CD1c-positive myeloid dendritic cell (primary cell): ENCODE data around the gene KDM6A.
"Not testable (repeated sequence)": the region's sequence is repeated elsewhere in the genome, so short reads cannot be mapped to it uniquely, and the experiment has no call there.

ENCODE experiments used
- DNase-seq: peaks from one replicate; pipeline ENCODE4 v3.0.0-alpha.2; 2016; ENCODE audit errors: extremely low spot score

The KDM6A gene

DNA sequence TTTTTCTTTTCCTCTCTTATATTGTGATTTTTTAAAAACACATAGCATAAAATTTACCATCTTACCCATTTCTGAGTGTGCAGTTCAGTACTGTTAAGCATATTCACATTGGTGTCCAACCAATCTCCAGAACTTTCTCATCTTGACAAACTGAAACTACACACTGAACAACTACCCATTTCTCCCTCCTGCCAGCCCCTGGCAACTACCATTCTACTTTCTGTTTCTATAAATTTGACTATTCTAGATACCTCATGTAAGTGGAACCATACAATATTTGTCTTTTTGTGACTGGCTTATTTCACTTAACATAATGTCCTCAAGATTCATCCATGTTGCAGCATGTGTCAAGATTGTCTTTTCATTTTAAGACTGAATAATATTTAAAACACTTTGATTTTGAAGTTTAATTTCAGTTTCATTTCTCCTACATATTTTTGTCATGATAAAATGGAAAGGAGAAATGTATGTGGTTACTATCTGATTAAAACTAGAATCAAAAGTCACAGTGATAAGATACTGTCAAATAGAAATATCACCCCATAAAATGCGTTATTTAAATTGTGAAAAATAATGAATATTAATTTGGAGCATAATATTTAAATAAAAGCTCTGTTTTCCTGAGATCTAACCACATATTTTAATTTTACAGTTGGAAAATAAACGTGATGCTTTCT is 204.9 kb downstream of the KDM6A start:
- DNase-seq = no peak

DNA sequence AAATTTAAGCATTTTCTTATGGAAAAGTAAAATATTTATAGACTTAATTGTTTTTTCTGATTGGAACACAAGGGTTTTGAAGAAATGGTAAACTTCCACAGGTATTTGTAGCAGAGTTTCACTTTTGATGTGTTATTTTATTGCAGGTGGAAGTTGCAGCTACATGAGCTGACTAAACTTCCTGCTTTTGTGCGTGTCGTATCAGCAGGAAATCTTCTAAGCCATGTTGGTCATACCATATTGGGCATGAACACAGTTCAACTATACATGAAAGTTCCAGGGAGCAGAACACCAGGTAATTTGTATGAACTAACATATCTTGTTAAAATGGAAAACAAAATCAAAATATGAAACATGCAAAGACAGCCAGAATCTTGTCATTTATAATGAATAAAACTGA is 210.3 kb downstream of the KDM6A start:
- no peak for DNase-seq

DNA sequence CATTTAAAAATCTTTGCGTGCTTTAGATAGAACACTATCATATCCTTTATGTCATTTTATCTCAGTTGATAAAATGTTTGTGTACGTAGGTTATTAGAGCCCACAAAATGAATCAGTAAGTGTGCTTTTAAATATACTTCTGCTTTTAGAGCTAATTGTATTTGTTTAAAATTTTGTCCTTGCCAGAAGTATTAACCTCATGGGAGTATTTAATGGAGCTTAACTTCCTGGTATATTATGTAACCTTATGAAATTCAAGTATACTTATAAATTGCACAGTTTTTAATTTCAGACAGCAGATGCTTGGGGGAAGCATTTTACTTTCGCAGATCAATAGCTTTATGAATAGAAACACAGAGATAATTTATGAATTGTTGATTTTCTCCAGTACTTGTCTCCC is 237.5 kb downstream of the KDM6A start:
- no peak for DNase-seq

DNA sequence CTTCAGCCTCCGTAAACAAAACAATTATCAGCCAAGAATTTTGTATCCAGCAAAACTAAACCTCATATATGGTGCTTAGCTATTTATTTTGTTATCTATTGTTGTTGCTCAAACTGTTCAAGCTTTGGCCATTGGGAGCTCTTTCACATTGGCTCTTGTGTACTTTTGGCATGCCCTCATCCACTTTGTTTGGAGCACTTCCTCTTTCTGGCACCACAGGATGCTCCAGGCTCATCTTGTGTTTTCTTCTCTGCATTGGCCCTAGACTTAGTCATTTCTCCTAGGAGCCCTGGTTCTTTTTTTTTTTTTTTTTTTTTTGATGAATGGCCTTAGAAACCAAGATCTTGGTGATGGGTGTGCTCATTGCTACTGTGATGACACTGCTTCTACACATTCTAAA is 253.2 kb downstream of the KDM6A start:
- DNase-seq = no peak

DNA sequence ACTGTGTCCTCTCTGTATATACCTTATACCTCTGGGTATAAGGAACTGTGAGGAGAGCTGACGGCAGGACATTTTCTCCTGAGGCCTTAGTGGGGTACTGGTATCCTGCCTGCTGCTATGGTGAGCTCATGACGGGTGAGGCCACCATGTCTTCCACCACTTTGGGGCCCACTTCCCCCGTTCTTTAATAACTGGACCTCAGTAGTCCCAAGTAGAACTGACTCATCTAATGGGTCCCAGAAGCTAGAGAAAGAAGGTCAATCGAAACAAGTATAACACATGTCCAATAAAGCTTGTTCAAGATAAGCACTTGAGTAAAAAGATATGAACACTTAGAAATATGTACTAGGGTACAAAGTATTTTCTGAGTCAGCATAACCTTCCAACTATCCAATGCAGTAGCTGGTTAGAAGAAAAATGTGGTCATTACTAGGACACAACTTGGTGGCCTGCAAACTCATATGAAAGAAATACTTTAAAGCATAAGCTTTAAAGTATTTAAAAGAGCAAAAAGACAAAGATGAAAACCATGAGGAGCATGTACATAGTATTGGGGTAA is 256.0 kb downstream of the KDM6A start:
- no peak for DNase-seq

DNA sequence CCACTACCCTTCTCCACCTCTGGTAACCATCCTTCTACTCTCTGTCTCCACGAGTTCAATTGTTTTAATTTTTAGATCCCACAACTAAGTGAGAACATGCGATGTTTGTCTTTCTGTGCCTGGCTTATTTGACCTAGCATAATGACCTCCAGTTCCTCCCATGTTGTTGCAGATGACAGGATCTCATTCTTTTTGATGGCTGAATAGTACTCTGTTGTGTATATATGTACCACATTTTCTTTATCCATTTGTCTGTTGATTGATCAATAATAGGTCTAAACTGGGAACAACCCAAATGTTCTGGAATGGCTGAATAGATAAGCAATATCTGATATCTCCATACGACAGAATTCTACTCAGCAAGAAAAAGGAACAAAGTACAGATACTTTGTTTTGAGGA is 260.5 kb downstream of the KDM6A start:
- DNase-seq = no peak

DNA sequence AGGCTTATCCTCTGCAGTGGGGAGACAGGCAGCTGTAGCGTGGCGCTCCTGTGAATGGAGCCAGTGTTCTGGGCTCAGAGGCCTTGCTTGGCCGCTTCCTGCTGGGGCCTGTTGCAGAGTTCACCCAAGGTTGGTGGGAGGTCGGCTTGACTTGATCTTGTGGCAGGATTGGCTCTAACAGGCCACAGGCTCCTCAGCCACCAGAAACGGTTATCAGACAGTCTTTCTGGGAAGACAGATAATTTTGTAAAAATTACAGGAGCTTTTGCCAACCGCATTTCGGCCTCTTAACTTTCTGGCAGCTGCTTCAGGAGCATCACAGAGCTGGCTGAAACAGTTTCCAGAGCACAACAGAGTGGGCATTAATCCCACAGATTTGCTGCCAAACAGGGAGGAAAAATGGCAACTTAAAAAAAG is 261.3 kb downstream of the KDM6A start:
- DNase-seq = no peak

DNA sequence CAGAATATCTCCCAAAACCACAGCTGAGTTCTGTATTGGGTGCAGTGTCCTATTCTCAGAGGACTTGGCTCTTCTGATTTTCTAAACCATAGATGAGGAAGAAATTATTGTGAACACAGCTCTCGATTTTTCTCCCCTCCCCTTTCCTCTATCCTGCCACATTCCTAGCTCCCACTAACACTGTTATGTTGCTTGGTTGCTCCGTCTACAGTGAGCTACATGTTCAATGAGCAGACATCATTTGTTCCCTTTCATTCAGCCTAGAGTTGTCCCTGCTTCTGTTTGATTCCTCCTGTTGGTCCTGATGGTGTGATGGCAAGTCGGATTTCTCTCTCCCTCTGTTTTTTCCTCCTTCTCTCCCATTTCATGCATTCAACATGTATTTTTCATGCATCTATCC is 261.8 kb downstream of the KDM6A start:
- no peak for DNase-seq

DNA sequence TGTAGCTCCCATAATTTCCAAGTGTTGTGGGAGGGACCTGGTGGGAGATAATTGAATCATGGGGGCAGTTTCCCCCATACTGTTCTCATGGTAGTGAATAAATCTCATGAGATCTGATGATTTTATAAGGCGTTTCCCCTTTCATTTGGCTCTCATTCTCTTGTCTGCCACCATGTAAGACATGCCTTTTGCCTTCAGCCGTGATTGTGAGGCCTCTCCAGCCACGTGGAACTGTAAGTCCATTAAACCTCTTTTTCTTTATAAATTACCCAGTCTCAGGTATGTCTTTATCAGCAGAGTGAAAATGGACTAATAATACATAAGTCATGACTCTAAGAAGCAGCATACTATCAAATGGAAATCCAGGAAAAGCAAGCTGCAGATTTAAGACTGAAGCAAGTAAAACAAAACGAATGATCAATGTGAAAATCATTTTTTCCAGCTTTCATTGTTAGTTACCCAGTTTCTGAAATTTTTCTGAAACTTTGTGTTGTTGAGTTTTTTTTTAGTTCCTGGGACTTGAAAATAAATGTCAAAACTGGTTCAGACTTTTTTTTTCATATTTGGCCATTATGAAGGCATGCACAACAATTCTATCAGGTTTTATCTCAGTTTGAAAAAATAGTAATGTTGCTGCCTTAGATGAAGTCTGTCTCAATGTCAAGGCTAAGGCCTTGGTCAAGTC is 262.5 kb downstream of the KDM6A start:
- not testable (repeated sequence) for DNase-seq

DNA sequence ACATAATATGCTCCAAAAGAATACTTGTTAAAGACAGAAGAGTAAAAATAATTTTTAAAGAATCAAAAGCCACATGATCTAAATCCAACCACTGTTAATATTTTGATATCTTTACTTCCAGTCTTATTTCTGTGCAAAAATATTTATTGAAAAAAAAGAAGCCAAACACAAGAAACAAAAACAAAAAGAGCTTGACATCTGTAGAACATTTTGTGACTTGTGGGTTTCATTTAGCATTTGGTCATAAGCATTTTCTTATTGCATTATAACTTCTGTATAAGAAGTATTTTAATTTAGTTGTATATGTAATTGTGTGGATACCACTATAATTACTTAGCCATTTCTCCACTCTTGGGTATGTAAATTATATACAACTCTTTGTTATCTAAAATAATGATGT is 264.5 kb downstream of the KDM6A start:
- DNase-seq = no peak

DNA sequence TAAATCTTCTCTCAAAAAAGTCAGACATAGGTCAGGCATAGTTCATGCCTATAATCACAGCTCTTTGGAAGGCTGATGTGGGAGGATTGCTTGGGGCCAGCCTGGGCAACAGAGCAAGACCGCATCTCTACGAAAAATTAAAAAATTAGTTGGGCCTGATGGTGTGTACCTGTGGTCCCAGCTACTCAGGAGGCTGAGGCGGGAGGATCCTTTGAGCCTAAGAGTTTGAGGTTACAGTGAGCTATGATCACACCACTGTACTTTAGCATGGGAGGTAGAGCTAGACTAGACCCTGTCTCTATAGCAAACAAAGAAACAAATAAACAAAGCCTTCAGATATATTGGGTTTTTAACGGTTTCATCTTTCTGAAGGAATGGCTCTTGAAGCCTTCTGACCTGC is 265.5 kb downstream of the KDM6A start:
- no peak for DNase-seq

DNA sequence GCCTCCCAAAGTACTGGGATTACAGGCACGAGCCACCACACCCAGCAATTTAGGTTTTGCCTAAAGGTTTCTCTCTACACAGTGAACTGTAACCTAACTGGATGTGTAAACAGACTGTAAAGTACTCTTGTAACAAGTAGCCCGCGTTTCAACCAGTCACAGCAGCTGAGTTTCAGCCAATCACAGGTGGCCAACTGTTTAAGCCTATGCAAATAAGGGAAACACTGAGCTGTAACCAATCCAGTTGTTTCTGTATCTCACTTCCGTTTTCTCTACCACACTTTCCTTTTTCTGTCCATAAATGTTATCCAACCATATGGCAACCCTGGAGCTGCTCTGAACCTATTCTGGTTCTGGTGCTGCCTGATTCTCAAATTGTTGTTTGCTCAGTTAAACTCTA is 267.8 kb downstream of the KDM6A start:
- DNase-seq = no peak

DNA sequence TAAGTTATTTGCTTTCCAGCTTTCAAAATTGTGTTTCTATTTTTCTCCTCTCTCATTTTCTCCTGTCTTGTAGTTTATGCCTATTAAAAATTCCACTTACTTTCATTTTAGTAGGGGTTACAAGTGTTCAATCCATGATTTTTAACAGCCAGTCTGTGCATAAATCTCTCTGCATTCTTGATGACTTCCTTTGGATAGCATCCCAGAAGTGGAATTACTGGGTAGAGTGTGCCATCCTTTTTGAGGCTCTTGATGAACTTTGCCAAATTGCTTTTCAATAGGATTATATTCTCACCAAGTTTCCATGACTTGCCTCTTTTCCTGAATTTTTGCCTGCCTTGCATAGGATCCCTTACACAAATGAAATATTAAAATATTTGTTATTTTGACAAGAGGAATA is 269.2 kb downstream of the KDM6A start:
- DNase-seq = no peak

DNA sequence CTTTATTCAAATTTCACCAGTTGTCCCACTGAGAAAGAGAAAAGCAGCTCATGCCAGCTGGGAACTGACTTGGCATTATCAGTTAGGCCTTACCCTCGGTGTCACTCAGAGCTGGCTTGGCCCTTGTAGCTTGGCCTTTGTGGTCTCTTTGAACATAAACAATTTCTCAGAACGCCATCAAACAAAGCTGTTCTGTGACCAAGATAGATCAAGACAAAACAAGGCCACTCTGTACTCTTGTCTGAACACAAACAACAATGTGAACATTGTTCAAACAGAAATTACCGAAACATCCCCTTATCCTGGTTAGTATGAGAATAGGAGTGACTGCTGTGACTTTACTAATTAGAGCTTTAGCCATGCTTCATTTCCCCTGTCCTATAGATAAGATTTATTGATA is 270.5 kb downstream of the KDM6A start:
- no peak for DNase-seq

DNA sequence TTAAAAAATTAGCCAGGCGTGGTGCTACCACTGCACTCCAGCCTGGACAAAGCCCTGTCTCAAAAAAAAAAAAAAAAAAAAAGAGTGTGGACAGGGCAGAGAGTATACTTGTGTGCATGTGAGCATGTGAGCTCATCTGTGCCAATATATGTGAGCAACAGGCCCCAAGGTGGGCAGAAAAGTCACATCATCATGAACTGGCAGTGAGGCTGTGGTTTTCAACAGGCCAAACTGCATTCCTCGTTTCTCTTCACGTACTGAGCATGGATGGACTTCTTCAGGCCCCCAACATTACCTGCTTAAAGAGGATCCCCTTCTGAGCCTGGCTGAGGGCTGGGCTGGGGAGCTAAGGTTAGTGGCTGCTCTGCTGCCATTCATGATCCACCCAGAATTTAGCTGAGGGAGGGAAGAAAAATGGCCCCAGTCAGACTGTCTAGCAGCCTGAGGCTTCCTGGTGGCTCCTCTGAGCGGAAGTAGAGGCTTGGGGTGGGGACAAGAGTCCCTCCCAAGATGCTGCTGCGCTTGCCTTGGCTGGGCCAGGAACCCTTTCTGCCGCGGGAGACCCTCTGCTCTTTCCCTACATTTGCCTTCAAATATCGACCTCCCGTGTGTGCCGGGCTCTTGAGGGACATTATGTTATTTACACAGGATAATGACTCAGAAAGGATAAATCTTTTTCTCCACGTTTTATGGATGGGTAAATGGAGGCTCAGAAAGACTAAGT is 272.7 kb downstream of the KDM6A start:
- no peak for DNase-seq

DNA sequence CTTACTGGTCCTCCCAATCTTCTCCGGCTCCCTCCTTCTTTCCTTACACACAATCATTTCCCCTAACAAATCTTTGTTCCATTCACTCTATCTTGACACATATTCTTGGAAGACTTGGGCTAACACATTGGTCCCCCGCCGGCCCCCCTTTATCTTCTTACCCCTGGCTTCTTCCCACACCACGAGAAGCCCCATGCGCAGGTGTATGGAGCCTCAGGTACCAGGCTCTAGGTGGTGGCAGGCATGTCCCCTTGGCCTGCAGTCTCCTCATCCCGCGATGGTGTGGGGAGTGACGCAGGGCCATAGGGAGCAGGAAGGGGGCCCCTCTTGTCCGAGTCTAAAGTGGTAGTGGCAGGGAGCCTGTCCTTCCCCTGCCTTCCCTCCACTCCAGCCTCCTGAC is 277.8 kb downstream of the KDM6A start:
- DNase-seq = no peak

DNA sequence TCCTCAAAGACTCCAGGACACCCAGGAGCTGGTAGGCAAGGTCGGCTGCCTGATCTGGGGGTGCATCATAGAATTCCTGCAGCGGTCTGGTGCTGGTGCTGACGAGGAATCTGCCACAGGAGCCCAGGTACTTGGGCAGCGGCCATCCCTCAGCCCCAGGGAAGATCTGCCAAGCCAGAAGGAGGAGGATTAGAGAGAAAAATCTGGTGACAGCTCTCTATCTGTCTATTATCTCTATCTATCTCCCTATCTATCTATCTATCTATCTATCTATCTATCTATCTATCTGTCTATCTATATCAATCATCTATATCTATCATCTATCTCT is 281.0 kb downstream of the KDM6A start:
- no peak for DNase-seq

DNA sequence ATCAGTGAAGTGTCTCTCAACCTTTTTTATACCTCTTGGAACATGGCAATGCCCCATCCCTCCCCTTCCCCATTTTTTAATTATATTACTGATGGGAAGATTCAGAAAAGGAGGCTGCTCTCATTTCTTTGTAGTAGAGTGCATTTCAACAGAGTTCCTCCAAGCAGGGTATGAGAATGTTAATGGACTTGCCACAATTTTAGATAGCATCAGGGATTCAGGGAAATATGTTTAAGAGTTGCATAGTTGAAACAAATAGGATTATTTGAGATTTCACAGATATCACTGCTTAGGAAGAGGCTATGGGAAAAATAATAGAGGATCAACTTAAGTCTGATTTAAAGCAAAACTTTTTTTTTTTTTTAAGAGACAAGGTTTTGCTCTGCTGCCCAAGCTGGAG is 281.5 kb downstream of the KDM6A start:
- no peak for DNase-seq

DNA sequence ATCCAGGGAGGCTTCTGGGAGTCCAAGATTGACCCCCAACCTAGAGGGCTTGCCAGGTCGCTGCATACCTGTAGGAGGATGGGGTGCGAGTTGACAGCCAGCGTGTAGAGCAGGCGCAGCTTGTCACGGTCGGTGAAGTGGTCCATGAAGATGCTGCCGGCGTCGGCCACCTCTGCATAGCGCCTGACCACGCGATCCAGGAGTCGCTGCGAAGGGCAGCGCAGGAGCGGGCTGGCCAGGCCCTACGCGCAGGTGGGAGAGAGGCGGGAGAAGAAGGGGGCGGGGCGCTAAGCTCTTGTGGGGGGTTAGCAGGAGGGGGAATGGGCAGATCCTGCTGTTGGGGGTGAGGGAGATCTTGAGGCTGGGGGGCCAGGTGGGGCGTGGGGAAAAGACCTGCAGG is 284.7 kb downstream of the KDM6A start:
- DNase-seq = no peak
